GM18868 (cell line): ENCODE measurements around the gene RAB18.
"Not testable (repeated sequence)": the region's sequence is repeated elsewhere in the genome, so short reads cannot be mapped to it uniquely, and the experiment has no call there.

Source experiments
- ATAC-seq: cut with Tn5 transposase; IDR thresholded peaks from one replicate; pipeline ENCODE4 v1.9.1; 2021; ENCODE audit warnings: mild to moderate bottlenecking, moderate library complexity; ENCODE audit not compliant: unreplicated experiment

RAB18 gene

DNA sequence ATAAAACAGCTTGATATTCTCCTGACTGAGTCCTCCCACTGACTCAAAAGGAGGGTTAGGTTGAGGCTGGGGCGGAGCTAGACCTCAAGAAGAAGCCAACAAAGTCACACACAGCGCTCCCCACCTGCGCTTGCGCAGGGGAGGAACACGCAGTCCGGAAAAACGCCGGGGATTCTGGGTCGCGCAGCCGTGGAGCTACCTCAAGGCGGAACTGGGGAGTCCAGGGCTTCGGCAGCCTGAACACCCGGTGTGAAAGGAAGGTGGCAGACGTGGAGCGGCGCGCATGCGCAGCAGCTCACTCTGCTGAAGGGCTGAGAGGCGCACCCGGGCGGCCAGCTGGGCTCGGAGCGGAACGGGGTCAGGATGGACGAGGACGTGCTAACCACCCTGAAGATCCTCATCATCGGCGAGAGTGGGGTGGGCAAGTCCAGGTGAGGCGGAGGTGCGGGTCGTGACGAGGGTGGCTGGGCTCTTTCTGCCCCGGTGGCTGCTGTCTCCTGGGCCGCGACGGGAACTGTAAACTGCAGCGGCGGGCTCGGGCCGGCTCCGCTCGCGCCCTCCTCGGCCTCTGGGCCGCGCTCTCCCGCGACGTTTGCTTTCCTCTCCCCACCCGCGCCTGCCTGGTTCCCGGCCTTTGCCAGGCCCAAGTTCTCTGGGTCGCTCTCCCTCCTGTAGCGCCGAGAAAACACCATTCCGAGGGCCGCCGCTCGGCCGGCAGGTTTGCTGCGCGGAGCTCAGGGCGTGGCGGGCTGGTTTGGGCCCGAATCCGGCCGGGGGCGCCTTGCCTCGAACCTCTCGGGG, at the start of gene RAB18:
Gene RAB18 (plus strand): TSS at position 298 of the 801 bp plus-strand sequence. CDS start 66 bp downstream, at position 364.
- peak; percentile 96 for ATAC-seq

- no peak for ATAC-seq
Observed at GRCh38 chr10:27454837-27455236, 49.3 kb upstream of the RAB18 start.

GRCh38 chr10:27457261-27457945, 46.7 kb upstream of the RAB18 start:
- no peak for ATAC-seq

DNA sequence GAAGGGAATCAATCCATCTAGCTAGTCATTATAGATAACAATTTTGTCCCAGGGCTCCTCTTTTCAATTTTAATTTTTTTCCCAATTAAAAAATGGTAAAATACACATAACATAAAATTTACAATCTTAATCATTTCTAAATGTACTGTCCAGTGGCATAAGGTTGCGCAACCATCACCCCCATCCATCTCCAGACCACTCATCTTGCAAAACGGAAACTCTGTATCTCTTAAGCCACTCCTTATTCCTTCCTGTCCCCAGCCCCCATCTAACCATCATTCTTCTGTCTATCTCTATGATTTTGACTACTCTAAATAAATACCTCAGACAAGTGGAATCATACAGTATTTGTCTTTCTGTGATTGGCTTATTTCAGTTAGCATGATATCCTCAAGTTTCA, 46.1 kb upstream of the RAB18 start:
- no peak for ATAC-seq

DNA sequence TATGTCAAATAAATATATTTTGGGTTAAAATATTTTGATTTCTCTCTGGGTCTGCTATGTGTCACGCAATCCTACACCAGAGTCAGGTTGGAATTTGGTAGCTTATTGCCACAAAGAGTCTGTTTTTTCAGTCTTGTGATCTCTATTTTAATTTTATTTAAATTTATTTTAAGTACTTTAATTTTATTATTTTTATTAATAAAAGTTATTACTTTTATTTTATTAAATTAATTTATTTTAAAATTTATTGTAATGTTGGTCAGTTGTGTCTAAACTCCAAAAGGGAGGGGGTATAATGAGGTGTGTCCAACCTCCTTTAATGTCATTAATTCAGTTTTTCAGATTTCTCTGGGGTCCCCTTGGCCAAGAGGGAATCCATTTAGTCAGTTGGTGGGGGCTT, 42.8 kb upstream of the RAB18 start:
- no peak for ATAC-seq

DNA sequence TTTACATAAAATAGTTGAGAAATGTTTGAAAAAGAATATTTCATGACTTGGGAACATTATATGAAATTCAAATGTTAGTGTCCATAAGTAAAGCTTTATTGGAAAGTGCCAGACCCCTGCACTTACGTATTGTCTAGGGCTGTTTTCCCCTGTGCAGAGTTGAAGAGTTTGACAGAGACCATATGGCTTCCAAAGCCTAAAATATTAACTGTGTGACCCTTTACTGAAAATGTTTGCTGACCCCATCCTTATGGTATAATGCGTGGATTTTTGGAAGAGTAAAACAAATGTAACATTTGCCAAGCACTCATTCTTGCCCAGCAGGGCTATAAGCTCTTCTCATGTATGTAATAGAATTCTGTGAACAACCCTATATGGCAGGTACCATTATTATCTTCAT, 40.1 kb upstream of the RAB18 start:
- ATAC-seq = no peak

GRCh38 chr10:27464993-27465392, 39.1 kb upstream of the RAB18 start:
- ATAC-seq = no peak

DNA sequence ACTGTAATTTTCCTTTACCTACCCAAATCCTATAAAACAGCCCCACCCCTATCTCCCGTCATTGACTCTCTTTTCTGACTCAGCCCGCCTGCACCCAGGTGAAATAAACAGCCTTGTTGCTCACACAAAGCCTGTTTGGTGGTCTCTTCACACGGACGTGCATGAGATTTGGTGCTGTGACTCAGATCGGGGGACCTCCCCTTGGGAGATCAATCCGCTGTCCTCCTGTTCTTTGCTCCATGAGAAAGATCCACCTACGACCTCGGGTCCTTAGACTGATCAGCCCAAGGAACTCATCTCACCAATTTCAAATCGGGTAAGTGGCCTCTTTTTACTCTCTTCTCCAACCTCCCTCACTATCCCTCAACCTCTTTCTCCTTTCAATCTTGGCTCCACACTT, 38.5 kb upstream of the RAB18 start:
- not testable (repeated sequence) for ATAC-seq

DNA sequence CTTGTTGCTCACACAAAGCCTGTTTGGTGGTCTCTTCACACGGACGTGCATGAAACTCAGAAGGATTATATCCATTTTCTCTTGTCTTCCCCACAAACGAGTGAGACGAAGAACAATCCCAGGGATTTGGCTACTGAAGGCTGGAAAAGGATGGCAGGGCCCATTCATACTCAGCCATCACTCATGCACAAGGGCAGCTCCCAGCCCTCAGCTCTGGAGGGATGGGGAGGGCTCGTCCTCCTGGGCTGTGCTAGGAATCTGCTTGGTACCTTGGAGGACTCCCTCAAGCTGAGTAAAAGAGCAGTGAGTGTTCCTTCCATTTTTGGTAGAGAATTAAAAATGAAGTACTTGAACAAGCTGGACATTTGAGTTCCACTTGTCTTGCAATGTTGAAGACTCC, 33.2 kb upstream of the RAB18 start:
- ATAC-seq = no peak

DNA sequence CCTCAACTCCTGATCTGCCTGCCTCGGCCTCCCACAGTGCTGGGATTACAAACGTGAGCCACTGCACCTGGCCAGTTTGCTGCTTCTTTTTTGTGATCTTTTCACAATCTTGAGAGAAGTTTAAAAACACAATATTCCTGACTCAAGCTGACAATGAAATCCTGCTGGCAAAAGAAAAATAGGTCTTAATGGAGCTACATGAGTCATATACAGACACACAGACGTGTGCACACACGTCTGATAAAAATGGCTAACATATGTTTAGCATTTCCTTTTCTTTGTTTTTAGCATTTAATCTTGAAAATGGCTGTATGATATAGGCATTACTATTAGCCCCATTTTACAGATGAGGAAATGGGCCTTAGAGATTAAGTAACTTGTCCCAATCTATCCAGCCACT, 29.4 kb upstream of the RAB18 start:
- no peak for ATAC-seq

DNA sequence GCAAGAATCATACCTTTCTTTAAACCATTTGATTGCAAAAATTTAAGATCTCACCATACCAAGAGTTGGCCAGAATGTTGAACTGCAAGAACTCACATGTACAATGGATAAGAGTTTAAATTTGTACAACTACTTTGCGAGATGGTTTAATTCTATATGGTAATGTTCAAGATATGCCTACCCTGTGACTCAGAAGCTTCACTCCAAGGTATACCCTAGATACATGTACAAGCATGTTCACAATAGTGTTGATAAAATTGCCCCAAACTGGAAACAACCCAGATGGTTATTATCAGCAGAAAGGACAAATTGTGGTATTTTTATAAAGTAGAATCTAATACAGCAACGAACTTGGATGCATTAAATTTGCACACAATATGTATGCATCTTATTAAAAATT, 25.1 kb upstream of the RAB18 start:
- no peak for ATAC-seq

- ATAC-seq = no peak
Observed at GRCh38 chr10:27481486-27481885, 22.6 kb upstream of the RAB18 start.

DNA sequence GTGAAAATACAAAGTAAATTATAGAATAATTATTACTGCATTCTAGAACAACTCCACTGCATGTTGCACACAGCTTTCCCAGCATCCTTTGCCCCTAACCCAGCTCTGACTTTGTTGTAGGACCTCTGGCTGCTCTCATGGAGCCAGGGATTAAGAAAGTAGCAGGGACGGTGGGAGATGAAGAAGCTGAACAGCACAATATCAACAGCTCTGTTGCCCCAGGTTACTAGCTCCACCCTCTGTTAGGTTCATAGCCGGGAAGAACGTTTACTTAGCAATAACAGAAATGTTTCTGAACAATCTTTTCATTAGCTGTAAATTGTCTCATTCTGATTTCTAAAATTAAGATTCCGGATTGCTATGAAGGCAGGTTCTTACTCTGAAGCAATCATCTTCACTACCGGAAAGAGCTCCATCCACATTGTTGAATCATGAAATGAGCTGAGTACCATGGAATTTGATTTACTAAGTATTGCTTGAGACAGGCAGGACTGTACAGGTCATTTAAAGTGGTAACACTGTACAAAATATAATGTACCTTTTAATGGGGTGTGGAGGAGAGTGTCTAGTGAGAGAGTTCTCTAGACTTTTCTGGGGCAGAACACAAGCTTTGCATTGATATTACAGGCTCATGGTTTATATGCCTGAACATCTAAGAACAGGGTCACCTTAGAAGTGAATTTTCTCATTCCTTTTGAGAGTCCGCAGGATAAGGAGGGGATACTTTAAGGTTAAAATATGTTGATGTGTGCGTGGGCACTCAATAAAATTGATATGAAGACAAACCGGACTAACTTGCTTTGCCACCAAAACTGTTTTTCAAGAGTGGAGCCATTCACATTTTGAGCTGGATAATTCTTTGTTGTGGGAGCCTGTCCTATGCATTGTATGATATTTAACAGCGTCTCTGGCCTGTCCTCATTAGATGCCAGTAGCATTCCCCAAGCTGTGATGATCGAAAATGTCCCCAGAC, 20.8 kb upstream of the RAB18 start:
- ATAC-seq = no peak

DNA sequence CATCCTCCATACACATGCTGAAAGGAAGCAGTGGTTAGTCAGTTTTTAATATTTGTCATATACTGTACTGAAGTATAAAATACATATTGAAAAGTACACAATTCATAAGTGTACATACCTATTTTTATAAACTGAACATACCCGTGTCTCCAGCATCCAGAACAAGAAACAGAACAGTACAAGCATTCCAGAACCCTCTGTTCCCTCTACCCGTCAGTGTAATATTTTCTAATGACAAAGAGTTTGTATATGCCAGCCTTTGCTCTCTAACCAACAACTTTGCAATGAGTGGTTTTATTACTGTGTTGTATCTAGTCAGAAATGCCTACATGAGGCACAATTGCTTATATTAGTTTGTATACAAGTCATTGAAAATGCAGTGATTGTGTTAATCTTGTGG, 18.7 kb upstream of the RAB18 start:
- no peak for ATAC-seq

DNA sequence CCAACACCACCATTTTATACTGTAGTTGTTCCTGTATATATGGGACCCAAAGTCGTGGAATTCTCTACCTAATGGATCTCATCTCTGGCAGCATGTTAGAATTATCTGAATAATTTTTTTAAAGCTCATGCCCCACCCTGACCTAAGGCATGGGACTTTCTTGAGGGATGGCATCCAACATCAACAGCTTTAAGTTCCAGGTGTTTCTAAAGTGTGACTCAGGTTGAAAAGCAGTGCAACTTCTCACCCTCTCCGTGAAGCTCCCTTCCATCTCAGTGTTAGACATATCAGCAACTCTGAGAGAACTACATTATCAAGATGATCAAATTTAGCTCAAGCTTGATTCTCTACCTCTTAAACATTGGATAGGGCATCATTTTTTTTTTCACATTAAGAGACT, 18.1 kb upstream of the RAB18 start:
- no peak for ATAC-seq

- ATAC-seq = no peak
Observed at GRCh38 chr10:27490807-27491206, 13.3 kb upstream of the RAB18 start.

DNA sequence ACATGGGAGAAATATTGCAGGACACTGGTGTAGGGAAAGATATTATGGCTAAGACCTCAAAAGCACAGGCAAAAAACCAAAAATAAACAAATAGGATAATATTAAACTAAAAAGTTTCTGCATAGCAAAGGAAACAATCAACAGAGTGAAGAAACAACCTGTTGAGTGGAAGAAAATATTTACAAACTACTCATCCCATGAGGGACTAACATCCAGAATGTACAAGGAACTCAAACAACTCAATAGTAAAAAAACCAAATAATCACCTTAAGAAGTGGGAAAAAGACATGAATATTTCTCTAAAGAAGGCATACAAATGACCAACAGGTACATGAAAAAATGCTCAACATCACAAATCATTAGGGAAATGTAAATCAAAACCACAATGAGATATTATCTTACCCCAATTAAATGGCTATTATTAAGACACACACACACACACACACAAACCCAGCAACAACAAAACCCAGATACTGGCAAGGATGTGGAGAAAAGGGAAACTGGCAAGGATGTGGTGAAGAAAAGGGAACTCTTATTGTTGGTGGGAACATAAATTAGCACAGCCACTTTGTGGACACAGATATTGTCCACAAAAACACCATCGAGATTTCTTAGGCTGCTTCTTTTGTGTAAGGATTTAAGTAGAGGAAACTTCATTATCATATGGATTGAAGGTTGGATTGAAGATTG, 9.8 kb upstream of the RAB18 start:
- ATAC-seq = no peak

DNA sequence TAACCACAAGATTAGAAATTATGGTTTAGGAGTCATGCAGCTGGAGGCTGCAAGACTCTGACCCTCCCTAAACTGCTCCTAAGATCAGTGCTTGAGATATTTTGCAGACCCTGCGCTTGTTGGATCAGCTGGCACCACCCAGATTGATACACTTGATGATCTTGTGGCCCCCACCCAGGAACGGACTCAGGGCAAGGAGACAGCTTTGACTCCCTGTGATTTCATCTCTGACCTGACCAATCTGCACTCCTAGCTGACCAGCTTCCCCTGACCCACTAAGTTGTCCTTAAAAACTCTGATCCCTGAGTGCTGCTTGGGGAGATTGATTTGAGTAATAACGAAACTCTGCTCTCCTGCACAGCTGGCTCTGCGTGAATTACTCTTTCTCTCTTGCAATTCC, 8.0 kb upstream of the RAB18 start:
- no peak for ATAC-seq

DNA sequence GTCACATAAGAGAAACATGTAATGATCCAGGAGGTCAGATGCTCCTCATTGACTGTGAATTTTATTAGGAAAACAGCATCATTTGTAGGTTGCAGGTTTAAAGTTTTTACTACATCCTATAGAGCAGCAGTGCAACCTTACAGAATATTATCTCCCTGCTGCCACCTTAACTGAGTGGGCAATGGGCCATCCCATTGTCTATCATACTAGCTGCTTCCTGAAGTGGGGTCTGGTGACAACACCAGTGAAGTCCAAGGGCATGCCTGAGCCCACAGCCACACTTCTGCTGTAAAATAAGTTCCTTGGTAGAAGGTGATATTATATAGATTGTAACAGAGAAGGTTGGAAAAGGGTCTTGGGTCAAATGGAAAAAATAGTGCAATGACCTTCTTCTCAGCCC, 4.0 kb upstream of the RAB18 start:
- ATAC-seq = no peak

DNA sequence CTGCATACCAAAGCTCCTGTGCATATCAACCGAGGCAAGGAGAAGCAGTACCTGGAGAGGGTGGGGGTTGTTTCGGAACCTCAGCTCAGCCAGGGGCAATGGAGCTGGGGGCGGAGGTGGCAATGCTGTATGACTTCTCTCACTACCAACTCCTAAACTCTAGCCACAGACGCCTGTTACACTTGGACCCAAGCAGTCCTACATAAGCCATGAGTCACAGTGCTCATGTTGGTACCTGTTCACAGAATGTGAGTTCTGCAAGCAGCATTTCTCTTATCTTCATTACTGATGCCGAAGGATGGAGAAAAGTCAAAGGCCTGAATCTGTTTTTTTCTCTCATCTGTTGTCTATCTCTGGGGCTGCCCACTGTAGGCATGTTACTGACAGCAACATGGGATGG, 3.2 kb upstream of the RAB18 start:
- ATAC-seq = no peak

DNA sequence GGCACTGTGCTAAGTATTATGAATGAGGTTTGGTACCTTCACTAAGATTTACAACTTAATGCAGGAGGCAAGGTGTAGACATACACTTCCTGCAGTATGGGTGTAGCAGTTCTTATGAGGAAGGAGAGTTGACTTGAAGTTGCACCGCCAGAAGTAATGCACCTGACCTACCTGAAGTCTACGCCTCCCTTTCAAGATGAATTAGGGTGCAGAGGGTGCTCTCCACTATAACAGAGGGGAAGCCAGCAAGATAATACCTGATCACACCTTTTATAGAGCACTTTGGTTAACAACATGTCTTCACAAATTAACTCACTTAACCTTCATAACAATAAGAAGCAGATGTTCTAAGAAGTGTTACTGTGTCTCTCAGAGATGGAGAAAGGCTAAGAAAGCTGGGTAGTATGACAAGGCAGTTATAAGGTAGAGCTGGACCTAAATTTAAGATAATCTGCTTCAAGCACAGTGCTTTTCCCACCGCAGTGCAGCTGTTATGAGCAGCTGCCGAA, 552 bp upstream of the RAB18 start:
- no peak for ATAC-seq
